Loucy (cell line): ENCODE measurements around the gene APOC4.

Source experiments
- H2AFZ ChIP-seq: fragments of 200-600 bp; sonication (generic); 2 replicates; pipeline ENCODE4 v1.6.0; 2016; ENCODE audit warnings: antibody characterized with exemption, mild to moderate bottlenecking, low read length, moderate library complexity
- H3F3A ChIP-seq: fragments of 200-600 bp; 2 replicates; pipeline ENCODE4 v1.6.0; 2016; ENCODE audit warnings: antibody characterized with exemption, low read depth, mild to moderate bottlenecking
- H3K27me3 ChIP-seq: fragments of 200-600 bp; sonication (generic); 2 replicates; pipeline ENCODE4 v1.6.1; 2014; ENCODE audit warnings: low read length, mild to moderate bottlenecking; ENCODE audit not compliant: insufficient read depth, poor library complexity, severe bottlenecking
- H3K36me3 ChIP-seq: fragments of 200-600 bp; sonication (generic); 2 replicates; pipeline ENCODE4 v1.6.1; 2016; ENCODE audit warnings: low read length; ENCODE audit not compliant: insufficient read depth
- H3K4me1 ChIP-seq: fragments of 200-600 bp; sonication (generic); 2 replicates; pipeline ENCODE4 v1.5.1; 2014; ENCODE audit warnings: low read length, mild to moderate bottlenecking; ENCODE audit not compliant: insufficient read depth, poor library complexity, severe bottlenecking
- H3K4me2 ChIP-seq: fragments of 200-600 bp; sonication (generic); 2 replicates; pipeline ENCODE4 v1.6.0; 2014; ENCODE audit warnings: antibody characterized with exemption, low read length, low read depth, mild to moderate bottlenecking; ENCODE audit not compliant: poor library complexity, severe bottlenecking
- H3K4me3 ChIP-seq: fragments of 200-600 bp; sonication (generic); 2 replicates; pipeline ENCODE4 v1.5.1; 2014; ENCODE audit warnings: low read length, mild to moderate bottlenecking, mixed read lengths; ENCODE audit not compliant: poor library complexity, severe bottlenecking
- H3K79me2 ChIP-seq: fragments of 200-600 bp; sonication (generic); 2 replicates; pipeline ENCODE4 v1.6.1; 2014; ENCODE audit warnings: low read length; ENCODE audit not compliant: insufficient read depth
- H3K9ac ChIP-seq: fragments of 200-600 bp; sonication (generic); 2 replicates; pipeline ENCODE4 v1.6.0; 2014; ENCODE audit warnings: mild to moderate bottlenecking, low read depth, low read length, moderate library complexity; ENCODE audit not compliant: poor library complexity, severe bottlenecking
- H3K9me2 ChIP-seq: fragments of 200-600 bp; sonication (generic); replicated peaks from 2 replicates; pipeline ENCODE4 v1.6.1; 2016; ENCODE audit warnings: low read depth, low read length, mixed read lengths
- H3K9me3 ChIP-seq: fragments of 200-600 bp; sonication (generic); 2 replicates; pipeline ENCODE4 v1.6.1; 2014; ENCODE audit warnings: mild to moderate bottlenecking, antibody characterized with exemption, low read length, low read depth; ENCODE audit not compliant: insufficient read depth
- H4K20me1 ChIP-seq: fragments of 200-600 bp; sonication (generic); 2 replicates; pipeline ENCODE4 v1.6.0; 2014; ENCODE audit warnings: antibody characterized with exemption, low read length, mild to moderate bottlenecking; ENCODE audit not compliant: insufficient read depth, poor library complexity, severe bottlenecking
- EZH2phosphoT487 ChIP-seq: fragments of 200-600 bp; IDR thresholded peaks from 2 replicates; pipeline ENCODE4 v1.6.1; 2018; ENCODE audit warnings: antibody characterized with exemption, mild to moderate bottlenecking, moderate library complexity, borderline replicate concordance
- TF ChIP-seq, protein P1 (sequence below): fragments of 200-600 bp; sonication (generic); conservative IDR thresholded peaks from 2 replicates; pipeline ENCODE4 v1.5.1; 2014; ENCODE audit warnings: mild to moderate bottlenecking, antibody characterized with exemption, low read length

The APOC4 gene

DNA sequence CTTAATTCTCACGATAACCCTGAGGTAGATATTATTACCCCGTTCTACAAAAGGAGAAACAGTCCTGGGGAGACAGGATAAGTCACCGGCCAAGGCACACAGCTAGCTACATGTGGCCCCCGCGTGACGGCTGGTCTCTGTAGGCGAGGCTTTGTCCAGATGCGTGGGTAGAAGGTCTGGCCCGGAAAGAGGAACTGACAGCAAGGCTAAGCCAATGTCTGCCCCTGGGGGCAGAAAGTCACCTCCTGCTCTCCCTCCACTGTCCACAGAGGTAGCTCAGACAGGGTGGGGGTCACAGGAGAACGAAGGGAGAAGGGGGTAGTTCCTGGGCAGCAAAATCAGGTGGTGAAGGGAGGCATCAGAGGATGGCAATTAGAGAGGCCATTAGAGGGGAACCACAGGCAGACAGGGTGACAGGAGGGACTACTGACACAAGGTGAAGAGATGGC is 1.8 kb downstream of the APOC4 start:
- no peaks in the 10 kb centered on the region for H4K20me1 ChIP-seq
- no peaks in the 10 kb centered on the region for H3F3A ChIP-seq
- no peaks in the 10 kb centered on the region for H3K9me3 ChIP-seq
- H3K9ac ChIP-seq, result no peak overlapping the region
- no peaks in the 10 kb centered on the region for H3K79me2 ChIP-seq
- no peaks in the 10 kb centered on the region for H3K9me2 ChIP-seq
- H3K4me2 ChIP-seq, result no peak overlapping the region
- no peak overlapping the region for H2AFZ ChIP-seq
- H3K27me3 ChIP-seq, result no peaks in the 10 kb centered on the region
- H3K36me3 ChIP-seq, result no peaks in the 10 kb centered on the region
- TF ChIP-seq, protein P1, sequence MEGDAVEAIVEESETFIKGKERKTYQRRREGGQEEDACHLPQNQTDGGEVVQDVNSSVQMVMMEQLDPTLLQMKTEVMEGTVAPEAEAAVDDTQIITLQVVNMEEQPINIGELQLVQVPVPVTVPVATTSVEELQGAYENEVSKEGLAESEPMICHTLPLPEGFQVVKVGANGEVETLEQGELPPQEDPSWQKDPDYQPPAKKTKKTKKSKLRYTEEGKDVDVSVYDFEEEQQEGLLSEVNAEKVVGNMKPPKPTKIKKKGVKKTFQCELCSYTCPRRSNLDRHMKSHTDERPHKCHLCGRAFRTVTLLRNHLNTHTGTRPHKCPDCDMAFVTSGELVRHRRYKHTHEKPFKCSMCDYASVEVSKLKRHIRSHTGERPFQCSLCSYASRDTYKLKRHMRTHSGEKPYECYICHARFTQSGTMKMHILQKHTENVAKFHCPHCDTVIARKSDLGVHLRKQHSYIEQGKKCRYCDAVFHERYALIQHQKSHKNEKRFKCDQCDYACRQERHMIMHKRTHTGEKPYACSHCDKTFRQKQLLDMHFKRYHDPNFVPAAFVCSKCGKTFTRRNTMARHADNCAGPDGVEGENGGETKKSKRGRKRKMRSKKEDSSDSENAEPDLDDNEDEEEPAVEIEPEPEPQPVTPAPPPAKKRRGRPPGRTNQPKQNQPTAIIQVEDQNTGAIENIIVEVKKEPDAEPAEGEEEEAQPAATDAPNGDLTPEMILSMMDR, result no peak
- TF ChIP-seq EZH2phosphoT487, result no peak
- no peak overlapping the region for H3K4me3 ChIP-seq
- H3K4me1 ChIP-seq, result no peaks in the 10 kb centered on the region

DNA sequence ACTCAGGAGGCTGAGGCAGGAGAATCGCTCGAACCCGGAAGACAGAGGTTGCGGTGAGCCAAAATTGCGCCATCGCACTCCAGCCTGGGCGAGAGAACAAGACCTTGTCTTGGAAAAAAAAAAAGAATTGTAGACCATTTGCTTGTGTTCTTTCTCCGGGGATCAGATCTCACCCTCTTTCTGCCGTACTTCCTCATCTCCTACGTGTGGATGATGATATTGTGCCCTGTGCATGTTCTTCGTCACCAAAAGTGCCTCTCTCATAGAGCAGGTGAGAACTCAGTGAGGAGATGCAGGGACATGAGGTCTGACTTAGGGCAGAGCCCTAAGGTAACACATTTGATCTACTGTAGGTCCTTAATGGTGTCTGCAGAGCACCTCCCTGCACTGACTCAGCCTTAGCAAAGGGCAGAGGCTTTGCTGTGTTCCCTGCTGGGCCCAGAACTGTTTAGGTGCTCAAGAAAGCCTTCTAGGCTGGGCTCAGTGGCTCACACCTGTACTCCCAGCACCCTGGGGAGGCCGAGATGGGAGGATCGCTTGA is 5.1 kb downstream of the APOC4 start:
- no peak overlapping the region for H3K9ac ChIP-seq
- no peaks in the 10 kb centered on the region for H3K27me3 ChIP-seq
- no peaks in the 10 kb centered on the region for H4K20me1 ChIP-seq
- H3K36me3 ChIP-seq, result no peaks in the 10 kb centered on the region
- H3K4me2 ChIP-seq, result no peak overlapping the region
- H3K9me2 ChIP-seq, result no peaks in the 10 kb centered on the region
- TF ChIP-seq EZH2phosphoT487, result no peak
- TF ChIP-seq, protein P1, result no peak
- H3K4me1 ChIP-seq, result no peaks in the 10 kb centered on the region
- H2AFZ ChIP-seq, result no peak overlapping the region
- H3K4me3 ChIP-seq, result no peak overlapping the region
- H3F3A ChIP-seq, result no peaks in the 10 kb centered on the region
- H3K79me2 ChIP-seq, result no peaks in the 10 kb centered on the region
- H3K9me3 ChIP-seq, result no peaks in the 10 kb centered on the region

DNA sequence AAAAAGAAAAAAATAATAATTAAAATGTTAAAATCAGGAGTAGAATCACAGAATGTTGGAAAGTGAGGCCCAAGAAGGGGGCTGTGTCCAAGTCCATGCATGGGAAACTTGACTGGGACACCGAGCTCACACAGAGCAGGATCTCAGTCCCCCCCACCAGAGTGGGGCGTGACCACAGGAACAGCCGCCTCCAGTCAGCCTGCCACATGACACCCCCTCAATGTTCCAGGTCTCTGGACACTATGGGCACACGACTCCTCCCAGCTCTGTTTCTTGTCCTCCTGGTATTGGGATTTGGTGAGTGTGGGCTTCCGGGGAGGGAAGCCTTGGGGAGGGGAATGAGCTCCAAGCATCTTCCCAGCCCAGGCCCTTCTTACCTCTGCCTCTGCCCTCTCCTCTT is 6.2 kb downstream of the APOC4 start:
- Histone ChIP-seq H3K4me1 (no peaks in the 10 kb centered on the region), H3K9ac (no peak overlapping the region), H4K20me1 (no peaks in the 10 kb centered on the region), H3K27me3 (no peaks in the 10 kb centered on the region), H3K9me3 (no peaks in the 10 kb centered on the region), H3K36me3 (no peaks in the 10 kb centered on the region), H3K4me2 (no peak overlapping the region), H2AFZ (no peak overlapping the region), H3F3A (no peaks in the 10 kb centered on the region), H3K79me2 (no peaks in the 10 kb centered on the region), H3K9me2 (no peaks in the 10 kb centered on the region), H3K4me3 (no peak overlapping the region)
- no peak for TF ChIP-seq EZH2phosphoT487
- TF ChIP-seq, protein P1, result no peak
